Liver (tissue), 9 donors: ENCODE data around the gene ITGB7. TPM values are rescaled to one million over a fixed set of nuclear protein-coding genes. Genes with fewer than 3 reads are reported as not detected.
A peak's percentile ranks its signal among the peaks of the same experiment; 100 is the strongest.

Source experiments
- DNase-seq: peaks from one replicate; pipeline ENCODE4 v3.0.0-alpha.2; 2017; ENCODE audit warnings: low spot score
- H3K27ac ChIP-seq, 2 donors: one replicate each; pipeline ENCODE4 v1.7.0; 2013; ENCODE audit warnings: inconsistent platforms in 2 of 2, low read length in 2 of 2, control low read depth in 1 of 2, low read depth in 1 of 2, mild to moderate bottlenecking in 1 of 2
- H3K27me3 ChIP-seq, 4 donors: one replicate each; pipeline versions ENCODE4 v1.6.1 to v1.7.0; 2013; ENCODE audit warnings: low read length in 3 of 4, inconsistent platforms in 1 of 4, mild to moderate bottlenecking in 1 of 4, moderate library complexity in 1 of 4; ENCODE audit not compliant: control insufficient read depth in 4 of 4, insufficient read depth in 4 of 4
- H3K36me3 ChIP-seq, 4 donors: one replicate each; pipeline versions ENCODE4 v1.6.1 to v1.7.0; 2013; ENCODE audit warnings: low read length in 3 of 4, mild to moderate bottlenecking in 3 of 4, low read depth in 1 of 4, moderate library complexity in 1 of 4; ENCODE audit not compliant: control insufficient read depth in 4 of 4, insufficient read depth in 3 of 4
- H3K4me1 ChIP-seq, 4 donors: one replicate each; pipeline versions ENCODE4 v1.6.1 to v1.7.0; 2013; ENCODE audit warnings: low read length in 3 of 4, mild to moderate bottlenecking in 3 of 4, moderate library complexity in 1 of 4; ENCODE audit not compliant: control insufficient read depth in 4 of 4, insufficient read depth in 4 of 4
- H3K4me3 ChIP-seq, 3 donors: one replicate each; pipeline versions ENCODE4 v1.6.1 to v1.7.0; 2013; ENCODE audit warnings: low read length in 3 of 3, control low read depth in 1 of 3, low read depth in 1 of 3, mild to moderate bottlenecking in 1 of 3
- H3K9ac ChIP-seq, 2 donors: one replicate each; pipeline ENCODE4 v1.7.0; 2013; ENCODE audit warnings: low read length in 2 of 2, mild to moderate bottlenecking in 2 of 2, moderate library complexity in 2 of 2, control low read depth in 1 of 2, low read depth in 1 of 2
- H3K9me3 ChIP-seq, 4 donors: one replicate each; pipeline versions ENCODE4 v1.6.1 to v1.7.0; 2013; ENCODE audit warnings: low read length in 3 of 4; ENCODE audit not compliant: control insufficient read depth in 4 of 4
- FOXA1 ChIP-seq: IDR thresholded peaks from 2 replicates; pipeline ENCODE4 v1.6.1; 2016; ENCODE audit warnings: antibody characterized with exemption
- FOXA2 ChIP-seq: IDR thresholded peaks from 2 replicates; pipeline ENCODE4 v1.6.1; 2016; ENCODE audit warnings: antibody characterized with exemption
- GABPA ChIP-seq, 2 donors: IDR thresholded peaks in 1 of 2; conservative IDR thresholded peaks in 1 of 2; 2 replicates each; pipeline ENCODE4 v1.6.1; 2016; ENCODE audit warnings: antibody characterized with exemption in 2 of 2, mild to moderate bottlenecking in 1 of 2, moderate library complexity in 1 of 2
- HNF4A ChIP-seq, 2 donors: conservative IDR thresholded peaks; 2 replicates each; pipeline ENCODE4 v1.6.1; 2016; ENCODE audit warnings: antibody characterized with exemption in 2 of 2, mild to moderate bottlenecking in 2 of 2
- HNF4G ChIP-seq: IDR thresholded peaks from 2 replicates; pipeline ENCODE4 v1.6.1; 2016; ENCODE audit warnings: antibody characterized with exemption
- JUND ChIP-seq, 2 donors: IDR thresholded peaks; 2 replicates each; pipeline ENCODE4 v1.6.1; 2016; ENCODE audit warnings: antibody characterized with exemption in 2 of 2
- NR2F2 ChIP-seq: IDR thresholded peaks from 2 replicates; pipeline ENCODE4 v1.6.1; 2016; ENCODE audit warnings: antibody characterized with exemption
- RAD21 ChIP-seq, 2 donors: IDR thresholded peaks; 2 replicates each; pipeline ENCODE4 v1.6.1; 2016; ENCODE audit warnings: antibody characterized with exemption in 2 of 2, mild to moderate bottlenecking in 2 of 2
- RXRA ChIP-seq, 2 donors: IDR thresholded peaks; 2 replicates each; pipeline ENCODE4 v1.6.1; 2017 to 2018; ENCODE audit warnings: antibody characterized with exemption in 2 of 2, mild to moderate bottlenecking in 1 of 2
- SP1 ChIP-seq: IDR thresholded peaks from 2 replicates; pipeline ENCODE4 v1.6.1; 2018; ENCODE audit warnings: antibody characterized with exemption, mild to moderate bottlenecking
- TAF1 ChIP-seq: conservative IDR thresholded peaks from 2 replicates; pipeline ENCODE4 v1.6.1; 2016; ENCODE audit warnings: antibody characterized with exemption, mild to moderate bottlenecking
- YY1 ChIP-seq: IDR thresholded peaks from 2 replicates; pipeline ENCODE4 v1.6.1; 2016; ENCODE audit warnings: antibody characterized with exemption, mild to moderate bottlenecking
- WGBS: extraction: QIAGEN DNeasy Blood & Tissue Kit; methylation state at CpG from one replicate; pipeline ENCODE4 v1.1.7; 2013; 5-methylcytosine and 5-hydroxymethylcytosine counted together
- polyA plus RNA-seq, 2 donors: library from polyadenylated mRNA; stranded (reverse) in 1 of 2; unstranded in 1 of 2; fragments of 200-250 nt in 1 of 2; fragments of >200 nt in 1 of 2; fragmentation: Nextera tagmentation in 1 of 2; extraction: Ambion mirVana in 1 of 2; gene quantifications; one replicate each; pipeline versions ENCODE4 v1.2.1 to v1.2.3, GENCODE V29; 2013 to 2015
- total RNA-seq, 2 donors: library from RNA; depleted of rRNA; stranded (reverse); fragments of >200 nt; gene quantifications; one replicate each; pipeline ENCODE4 v1.2.3, GENCODE V29; 2014
- TF ChIP-seq, protein P1 (sequence below): IDR thresholded peaks from 2 replicates; pipeline ENCODE4 v1.6.1; 2016; ENCODE audit warnings: antibody characterized with exemption, mild to moderate bottlenecking
- TF ChIP-seq, protein P2 (sequence below): IDR thresholded peaks from 2 replicates; pipeline ENCODE4 v1.6.1; 2016; ENCODE audit warnings: antibody characterized with exemption
- TF ChIP-seq, protein P3 (sequence below): IDR thresholded peaks from 2 replicates; pipeline ENCODE4 v1.6.1; 2016; ENCODE audit warnings: antibody characterized with exemption
- TF ChIP-seq, protein P4 (sequence below): fragments of 150-350 bp; IDR thresholded peaks from 2 replicates; pipeline ENCODE4 v1.5.1; 2017; ENCODE audit warnings: improper control_type of control experiment, low read depth, low read length; ENCODE audit not compliant: missing input control
- donor health status: healthy.
- donor health status: healthy.
- donor health status: healthy.
- donor health status: healthy.
- donor health status: healthy.

ITGB7 gene
- total and polyA plus RNA-seq, 4 donors: 1.7 to 2.4 (median 2.1) TPM

DNA sequence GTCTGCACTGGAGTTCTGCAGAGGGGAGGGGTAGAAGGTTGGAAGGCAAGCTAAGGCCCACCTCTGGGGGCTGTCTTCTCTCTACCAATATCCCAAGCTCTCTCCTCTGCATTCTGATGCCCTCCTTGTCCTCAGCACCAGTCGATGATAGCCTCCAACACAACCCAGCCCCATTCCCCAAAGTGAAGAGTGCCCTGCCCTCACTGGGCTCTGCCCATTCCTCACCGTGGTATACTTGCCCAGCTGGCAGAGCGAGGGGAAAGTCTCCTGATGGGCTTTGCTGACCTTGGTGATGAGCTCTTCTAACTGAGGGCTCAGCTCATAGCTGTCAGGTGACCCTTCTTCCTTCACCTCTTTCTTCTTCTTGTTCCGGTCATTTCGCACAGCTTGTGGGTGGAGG lies 7.2 kb upstream of the ITGB7 start:
- H3K4me3 ChIP-seq: no peak overlapping the region
- peaks cover 0 to 27% (median 0%) of the 10 kb centered on the region in 4 donors for H3K4me1 ChIP-seq
- 78% methylated on average over 5 of the region's 5 CpGs for WGBS
- H3K36me3 ChIP-seq: no peaks in the 10 kb centered on the region
- TF ChIP-seq TAF1 (no peak), HNF4A (conservative IDR thresholded peaks at IDR 0.05) (no peak), RAD21 (IDR thresholded peaks at IDR 0.05) (no peak), GABPA (IDR thresholded peaks at IDR 0.05 in 1 of 2, conservative IDR thresholded peaks at IDR 0.05 in 1 of 2) (no peak), FOXA2 (no peak), SP1 (no peak), FOXA1 (no peak), YY1 (no peak), RXRA (IDR thresholded peaks at IDR 0.05) (no peak), JUND (IDR thresholded peaks at IDR 0.05) (no peak)
- TF ChIP-seq, protein P1, sequence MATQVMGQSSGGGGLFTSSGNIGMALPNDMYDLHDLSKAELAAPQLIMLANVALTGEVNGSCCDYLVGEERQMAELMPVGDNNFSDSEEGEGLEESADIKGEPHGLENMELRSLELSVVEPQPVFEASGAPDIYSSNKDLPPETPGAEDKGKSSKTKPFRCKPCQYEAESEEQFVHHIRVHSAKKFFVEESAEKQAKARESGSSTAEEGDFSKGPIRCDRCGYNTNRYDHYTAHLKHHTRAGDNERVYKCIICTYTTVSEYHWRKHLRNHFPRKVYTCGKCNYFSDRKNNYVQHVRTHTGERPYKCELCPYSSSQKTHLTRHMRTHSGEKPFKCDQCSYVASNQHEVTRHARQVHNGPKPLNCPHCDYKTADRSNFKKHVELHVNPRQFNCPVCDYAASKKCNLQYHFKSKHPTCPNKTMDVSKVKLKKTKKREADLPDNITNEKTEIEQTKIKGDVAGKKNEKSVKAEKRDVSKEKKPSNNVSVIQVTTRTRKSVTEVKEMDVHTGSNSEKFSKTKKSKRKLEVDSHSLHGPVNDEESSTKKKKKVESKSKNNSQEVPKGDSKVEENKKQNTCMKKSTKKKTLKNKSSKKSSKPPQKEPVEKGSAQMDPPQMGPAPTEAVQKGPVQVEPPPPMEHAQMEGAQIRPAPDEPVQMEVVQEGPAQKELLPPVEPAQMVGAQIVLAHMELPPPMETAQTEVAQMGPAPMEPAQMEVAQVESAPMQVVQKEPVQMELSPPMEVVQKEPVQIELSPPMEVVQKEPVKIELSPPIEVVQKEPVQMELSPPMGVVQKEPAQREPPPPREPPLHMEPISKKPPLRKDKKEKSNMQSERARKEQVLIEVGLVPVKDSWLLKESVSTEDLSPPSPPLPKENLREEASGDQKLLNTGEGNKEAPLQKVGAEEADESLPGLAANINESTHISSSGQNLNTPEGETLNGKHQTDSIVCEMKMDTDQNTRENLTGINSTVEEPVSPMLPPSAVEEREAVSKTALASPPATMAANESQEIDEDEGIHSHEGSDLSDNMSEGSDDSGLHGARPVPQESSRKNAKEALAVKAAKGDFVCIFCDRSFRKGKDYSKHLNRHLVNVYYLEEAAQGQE: no peak
- TF ChIP-seq, protein P2, sequence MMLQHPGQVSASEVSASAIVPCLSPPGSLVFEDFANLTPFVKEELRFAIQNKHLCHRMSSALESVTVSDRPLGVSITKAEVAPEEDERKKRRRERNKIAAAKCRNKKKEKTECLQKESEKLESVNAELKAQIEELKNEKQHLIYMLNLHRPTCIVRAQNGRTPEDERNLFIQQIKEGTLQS: no peak
- TF ChIP-seq, protein P3, sequence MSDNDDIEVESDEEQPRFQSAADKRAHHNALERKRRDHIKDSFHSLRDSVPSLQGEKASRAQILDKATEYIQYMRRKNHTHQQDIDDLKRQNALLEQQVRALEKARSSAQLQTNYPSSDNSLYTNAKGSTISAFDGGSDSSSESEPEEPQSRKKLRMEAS: no peak
- no peak for DNase-seq
- H3K27ac ChIP-seq: no peak overlapping the region
- no peaks in the 10 kb centered on the region for H3K27me3 ChIP-seq
- no peaks in the 10 kb centered on the region for H3K9me3 ChIP-seq
- no peak overlapping the region for H3K9ac ChIP-seq

DNA sequence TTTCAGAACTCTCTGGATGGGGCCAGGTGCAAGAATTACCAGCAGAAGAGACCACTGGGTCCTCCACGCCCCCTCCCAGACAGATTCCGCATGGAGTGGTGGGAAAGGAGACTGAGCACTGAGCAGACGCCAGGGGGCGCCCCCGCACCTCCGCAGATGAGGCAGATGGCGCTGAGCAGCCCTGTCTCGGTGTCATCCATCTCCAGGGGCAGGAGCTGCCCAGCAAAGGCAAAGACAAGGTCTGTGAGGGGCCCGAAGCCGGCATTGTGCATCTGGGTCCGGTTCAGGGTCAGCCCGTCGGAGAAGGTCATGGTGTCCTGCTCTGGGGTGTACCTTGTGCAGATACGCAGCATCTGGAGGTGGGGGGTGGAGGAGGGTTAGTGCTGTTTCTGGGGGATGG lies 6.3 kb upstream of the ITGB7 start:
- WGBS: 9% methylated on average over 14 of the region's 14 CpGs
- DNase-seq: peak; percentile 89
- Histone ChIP-seq H3K4me1 (peaks cover 0 to 27% (median 0%) of the 10 kb centered on the region in 4 donors), H3K9me3 (no peaks in the 10 kb centered on the region), H3K4me3 (no peak overlapping the region), H3K9ac (no peak overlapping the region), H3K36me3 (no peaks in the 10 kb centered on the region), H3K27me3 (no peaks in the 10 kb centered on the region), H3K27ac (no peak overlapping the region)
- TF ChIP-seq HNF4G (no peak), RXRA (IDR thresholded peaks at IDR 0.05) (no peak), FOXA1 (peak; percentile 7), JUND (IDR thresholded peaks at IDR 0.05) (no peak), NR2F2 (no peak), RAD21 (IDR thresholded peaks at IDR 0.05) (peak; percentile 97 to 99), TAF1 (no peak)
- TF ChIP-seq, protein P4, sequence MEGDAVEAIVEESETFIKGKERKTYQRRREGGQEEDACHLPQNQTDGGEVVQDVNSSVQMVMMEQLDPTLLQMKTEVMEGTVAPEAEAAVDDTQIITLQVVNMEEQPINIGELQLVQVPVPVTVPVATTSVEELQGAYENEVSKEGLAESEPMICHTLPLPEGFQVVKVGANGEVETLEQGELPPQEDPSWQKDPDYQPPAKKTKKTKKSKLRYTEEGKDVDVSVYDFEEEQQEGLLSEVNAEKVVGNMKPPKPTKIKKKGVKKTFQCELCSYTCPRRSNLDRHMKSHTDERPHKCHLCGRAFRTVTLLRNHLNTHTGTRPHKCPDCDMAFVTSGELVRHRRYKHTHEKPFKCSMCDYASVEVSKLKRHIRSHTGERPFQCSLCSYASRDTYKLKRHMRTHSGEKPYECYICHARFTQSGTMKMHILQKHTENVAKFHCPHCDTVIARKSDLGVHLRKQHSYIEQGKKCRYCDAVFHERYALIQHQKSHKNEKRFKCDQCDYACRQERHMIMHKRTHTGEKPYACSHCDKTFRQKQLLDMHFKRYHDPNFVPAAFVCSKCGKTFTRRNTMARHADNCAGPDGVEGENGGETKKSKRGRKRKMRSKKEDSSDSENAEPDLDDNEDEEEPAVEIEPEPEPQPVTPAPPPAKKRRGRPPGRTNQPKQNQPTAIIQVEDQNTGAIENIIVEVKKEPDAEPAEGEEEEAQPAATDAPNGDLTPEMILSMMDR: peak; percentile 90
- TF ChIP-seq, protein P1: no peak
